Ovary (tissue), 9 donors: ENCODE results near the gene OSGEPL1. TPM values are rescaled to one million over a fixed set of nuclear protein-coding genes. Genes with fewer than 3 reads are reported as not detected.

Experiments
- DNase-seq, 5 donors: peaks; one replicate each; pipeline ENCODE4 v3.0.0-alpha.2; 2019 to 2020
- H3K27ac ChIP-seq, 2 donors: fragments of 200-600 bp; one replicate each; pipeline versions ENCODE4 v1.5.1 to v1.8.0; 2019 to 2022
- H3K27me3 ChIP-seq: fragments of 200-600 bp; one replicate; pipeline ENCODE4 v1.8.0; 2022
- H3K36me3 ChIP-seq: fragments of 200-600 bp; sonication (generic); one replicate; pipeline ENCODE4 v1.5.1; 2019
- H3K4me1 ChIP-seq: one replicate; pipeline ENCODE4 v1.8.1; 2013; ENCODE audit warnings: mild to moderate bottlenecking, moderate library complexity; ENCODE audit not compliant: insufficient read depth
- H3K4me3 ChIP-seq: fragments of 200-600 bp; sonication (generic); one replicate; pipeline ENCODE4 v1.5.1; 2017
- H3K9me3 ChIP-seq, 2 donors: fragments of 200-600 bp in 1 of 2; sonication (generic) in 1 of 2; one replicate each; pipeline versions ENCODE4 v1.5.1 to v1.8.1; 2013 to 2019; ENCODE audit warnings: mild to moderate bottlenecking in 1 of 2, moderate library complexity in 1 of 2
- CTCF ChIP-seq, 3 donors: fragments of 450-650 bp in 2 of 3; fragments of 200-600 bp in 1 of 3; IDR thresholded peaks; one replicate each; pipeline versions ENCODE4 v1.5.1 to v1.8.0; 2016 to 2022; ENCODE audit warnings: antibody characterized with exemption in 3 of 3, mild to moderate bottlenecking in 1 of 3
- EP300 ChIP-seq: sonication (generic); formaldehyde crosslinking; IDR thresholded peaks from one replicate; pipeline ENCODE4 v1.6.1; 2017; ENCODE audit warnings: antibody characterized with exemption
- POLR2A ChIP-seq: fragments of 450-650 bp; IDR thresholded peaks from one replicate; pipeline ENCODE4 v1.6.1; 2017; ENCODE audit warnings: antibody characterized with exemption, mild to moderate bottlenecking, moderate library complexity
- WGBS, 3 donors: extraction: QIAGEN DNeasy Blood & Tissue Kit in 1 of 3; methylation state at CpG; one replicate each; pipeline versions ENCODE4 v1.1.5 to v1.1.7; 2013 to 2017; 5-methylcytosine and 5-hydroxymethylcytosine counted together
- intact Hi-C, 4 donors: fragments of 100-400 bp; cut with DNase I; formaldehyde crosslinking; loops; one replicate each; pipeline versions ENCODE4 v1.11.0 to v1.15.1; 2022 to 2023
- polyA plus RNA-seq, 2 donors: library from polyadenylated mRNA; stranded (reverse); fragments of 200-250 nt in 1 of 2; fragments of 350-450 nt in 1 of 2; fragmentation: Illumina TruSeq in 1 of 2; extraction: RNeasy Lipid Tissue Mini Kit (QIAGEN cat#74804) in 1 of 2; gene quantifications; one replicate each; pipeline ENCODE4 v1.2.3, GENCODE V29; 2013 to 2014
- total RNA-seq, 7 donors: library from RNA; depleted of rRNA in 2 of 7; stranded (reverse); fragments of >200 nt in 2 of 7; fragmentation: NEBNext Ultra II Directional in 3 of 7; extraction: Animal tissue kit (Norgen Biotek cat#: 25700) in 3 of 7; gene quantifications; one replicate each; pipeline versions ENCODE4 v1.1.0 to v1.2.4, GENCODE V29; 2016 to 2023
- donor health status: DM: no; HTN: no; CAD: no; lungs with moderate emphysema.
- donor health status: DM: no; HTN: no; CAD: no.
- donor health status: Bipolar disorder and iron deficiency.
- donor health status: DM: yes; HTN: yes; CAD: no.
- donor health status: DM: no; HTN: no; CAD: no.
- donor health status: DM: yes; HTN: yes; CAD: no.

The OSGEPL1 gene
- total and polyA plus RNA-seq, 9 donors: 4.7 to 10.6 (median 8.5) TPM

GRCh38 chr2:189756311-189756952 lies 6.2 kb downstream of the OSGEPL1 start:
- H3K36me3 ChIP-seq: no peaks in the 10 kb centered on the region
- no peak overlapping the region for H3K27ac ChIP-seq
- no peak overlapping the region for H3K4me3 ChIP-seq
- H3K27me3 ChIP-seq: no peaks in the 10 kb centered on the region
- DNase-seq: no peak
- TF ChIP-seq CTCF (IDR thresholded peaks at IDR 0.05): no peak
- TF ChIP-seq EP300: no peak
- TF ChIP-seq POLR2A: no peak
- intact Hi-C loops: no loop called here
- no peaks in the 10 kb centered on the region for H3K9me3 ChIP-seq
- 55 to 81% (median 81%) methylated on average over 2 of the region's 2 CpGs for WGBS, 3 donors
- no peaks in the 10 kb centered on the region for H3K4me1 ChIP-seq

- intact Hi-C loops: no loop called here
- peak in 1 of 3 donors; percentile 18 for TF ChIP-seq CTCF (IDR thresholded peaks at IDR 0.05)
- TF ChIP-seq POLR2A: no peak
- no peak for TF ChIP-seq EP300
- Histone ChIP-seq H3K4me1 (no peaks in the 10 kb centered on the region), H3K4me3 (no peak overlapping the region), H3K9me3 (no peaks in the 10 kb centered on the region), H3K27ac (no peak overlapping the region), H3K27me3 (no peaks in the 10 kb centered on the region), H3K36me3 (no peaks in the 10 kb centered on the region)
- peak in 1 of 5 donors; percentile 27 for DNase-seq
- 83 to 89% (median 86%) methylated on average over 10 of the region's 10 CpGs for WGBS, 3 donors
These were observed 11.4 kb downstream of the OSGEPL1 start for GRCh38 chr2:189751080-189751658.

GRCh38 chr2:189729430-189729829 lies 33.2 kb downstream of the OSGEPL1 start:
- WGBS, 3 donors: 63 to 70% (median 68%) methylated on average over 3 of the region's 3 CpGs
- Histone ChIP-seq H3K27me3 (no peaks in the 10 kb centered on the region), H3K36me3 (no peaks in the 10 kb centered on the region), H3K9me3 (no peaks in the 10 kb centered on the region), H3K4me3 (no peak overlapping the region), H3K27ac (no peak overlapping the region), H3K4me1 (no peaks in the 10 kb centered on the region)
- intact Hi-C loops: no loop called here
- TF ChIP-seq EP300 (no peak), POLR2A (no peak)
- DNase-seq: no peak

- TF ChIP-seq POLR2A (no peak), CTCF (IDR thresholded peaks at IDR 0.05) (no peak), EP300 (no peak)
- H3K36me3 ChIP-seq: no peaks in the 10 kb centered on the region
These were observed 35.7 kb downstream of the OSGEPL1 start for GRCh38 chr2:189726849-189727248.

GRCh38 chr2:189726271-189726670 lies 36.3 kb downstream of the OSGEPL1 start:
- TF ChIP-seq POLR2A: no peak
- no peak for TF ChIP-seq EP300
- TF ChIP-seq CTCF (IDR thresholded peaks at IDR 0.05): no peak
- intact Hi-C loops: no loop called here
- DNase-seq: no peak
- no peak overlapping the region for H3K4me3 ChIP-seq
- H3K36me3 ChIP-seq: no peaks in the 10 kb centered on the region
- WGBS, 3 donors: 76 to 90% (median 77%) methylated on average over 1 of the region's 1 CpG
- H3K9me3 ChIP-seq: no peaks in the 10 kb centered on the region
- no peak overlapping the region for H3K27ac ChIP-seq
- no peaks in the 10 kb centered on the region for H3K4me1 ChIP-seq
- no peaks in the 10 kb centered on the region for H3K27me3 ChIP-seq

More at GRCh38 chr2:189726849-189727248, 35.7 kb downstream of the OSGEPL1 start:
- H3K27me3 ChIP-seq: no peaks in the 10 kb centered on the region
- H3K9me3 ChIP-seq: no peaks in the 10 kb centered on the region
- no peaks in the 10 kb centered on the region for H3K4me1 ChIP-seq
- no peak for DNase-seq
- no peak overlapping the region for H3K4me3 ChIP-seq
- intact Hi-C loops: no loop called here
- no peak overlapping the region for H3K27ac ChIP-seq
